HepG2 (cell line): ENCODE measurements around the gene ITCH. TPM values are rescaled to one million over a fixed set of nuclear protein-coding genes. Genes with fewer than 3 reads are reported as not detected.

Source experiments
- ARID4A ChIP-seq: sonication (generic); formaldehyde crosslinking; IDR thresholded peaks from 2 replicates; pipeline ENCODE4 v1.5.0; 2020; ENCODE audit warnings: mild to moderate bottlenecking, missing genetic modification reagents, borderline replicate concordance
- DNMT1 ChIP-seq: sonication (generic); formaldehyde crosslinking; IDR thresholded peaks from 2 replicates; pipeline ENCODE4 v1.5.1; 2020; ENCODE audit warnings: mild to moderate bottlenecking, missing genetic modification reagents
- E2F5 ChIP-seq: sonication (generic); formaldehyde crosslinking; conservative IDR thresholded peaks from 2 replicates; pipeline ENCODE4 v1.4.0; 2020; ENCODE audit warnings: missing genetic modification reagents
- EZH2 ChIP-seq: conservative IDR thresholded peaks from 2 replicates; pipeline ENCODE4 v1.6.1; 2012; ENCODE audit warnings: mild to moderate bottlenecking, low read depth, low read length, moderate library complexity
- FOXA3 ChIP-seq: IDR thresholded peaks from 2 replicates; pipeline ENCODE4 v1.6.1; 2016; ENCODE audit warnings: missing genetic modification reagents, missing compliant biosample characterization
- HMG20B ChIP-seq: conservative IDR thresholded peaks from 2 replicates; pipeline ENCODE4 v1.6.1; 2016; ENCODE audit warnings: missing genetic modification reagents, missing compliant biosample characterization
- HOXA5 ChIP-seq: sonication (generic); formaldehyde crosslinking; IDR thresholded peaks from 2 replicates; pipeline ENCODE4 v1.4.0; 2020; ENCODE audit warnings: missing genetic modification reagents
- NFKB2 ChIP-seq: sonication (generic); formaldehyde crosslinking; IDR thresholded peaks from 2 replicates; pipeline ENCODE4 v1.4.0; 2020; ENCODE audit warnings: missing genetic modification reagents, borderline replicate concordance
- RXRA ChIP-seq: sonication (generic); formaldehyde crosslinking; IDR thresholded peaks from 2 replicates; pipeline ENCODE4 v1.5.1; 2020; ENCODE audit warnings: missing genetic modification reagents
- YEATS2 ChIP-seq: sonication (generic); formaldehyde crosslinking; IDR thresholded peaks from 2 replicates; pipeline ENCODE4 v1.4.0; 2020; ENCODE audit warnings: missing genetic modification reagents, borderline replicate concordance
- ZFAT ChIP-seq: sonication (generic); formaldehyde crosslinking; conservative IDR thresholded peaks from 2 replicates; pipeline ENCODE4 v1.8.1; 2023; ENCODE audit warnings: missing genetic modification reagents, inconsistent platforms
- ZNF280D ChIP-seq: sonication (generic); formaldehyde crosslinking; IDR thresholded peaks from 2 replicates; pipeline ENCODE4 v1.5.1; 2020; ENCODE audit warnings: mild to moderate bottlenecking, missing genetic modification reagents
- ZNF33B ChIP-seq: sonication (generic); formaldehyde crosslinking; IDR thresholded peaks from 2 replicates; pipeline ENCODE4 v1.5.1; 2020; ENCODE audit warnings: mild to moderate bottlenecking, missing genetic modification reagents
- ZNF350 ChIP-seq: sonication (generic); formaldehyde crosslinking; IDR thresholded peaks from 2 replicates; pipeline ENCODE4 v1.4.0; 2020; ENCODE audit warnings: mild to moderate bottlenecking, low read depth, missing genetic modification reagents, borderline replicate concordance
- ZNF441 ChIP-seq: sonication (generic); formaldehyde crosslinking; IDR thresholded peaks from 2 replicates; pipeline ENCODE4 v1.7.0; 2021; ENCODE audit warnings: missing genetic modification reagents, borderline replicate concordance
- ZNF552 ChIP-seq: sonication (generic); formaldehyde crosslinking; IDR thresholded peaks from 2 replicates; pipeline ENCODE4 v1.9.0; 2022; ENCODE audit warnings: missing genetic modification reagents, mild to moderate bottlenecking, borderline replicate concordance
- ZNF577 ChIP-seq: sonication (generic); formaldehyde crosslinking; IDR thresholded peaks from 2 replicates; pipeline ENCODE4 v1.4.0; 2020; ENCODE audit warnings: mild to moderate bottlenecking, low read depth, missing genetic modification reagents, borderline replicate concordance
- ZNF770 ChIP-seq: sonication (generic); formaldehyde crosslinking; IDR thresholded peaks from 2 replicates; pipeline ENCODE4 v1.5.0; 2020; ENCODE audit warnings: mild to moderate bottlenecking, missing genetic modification reagents
- polyA plus RNA-seq, 8 experiments: library from polyadenylated mRNA; depleted of rRNA in 3 of 8; stranded (reverse) in 7 of 8; unstranded in 1 of 8; fragments of >200 nt; fragmentation: Illumina TruSeq in 4 of 8; extraction: Trizol in 4 of 8; gene quantifications; 2 replicates each; pipeline versions ENCODE4 v1.2.1 to v1.2.3, GENCODE V29; 2011 to 2016; ENCODE audit warnings: low read depth in 4 of 8, missing spikeins in 1 of 8, mixed read lengths in 1 of 8; ENCODE audit not compliant: insufficient read depth in 1 of 8
- total RNA-seq, 5 experiments: library from RNA; depleted of rRNA; stranded (reverse); fragments of >200 nt; fragmentation: Illumina TruSeq; extraction: Trizol; gene quantifications; 2 replicates each; pipeline ENCODE4 v1.2.3, GENCODE V29; 2016; ENCODE audit warnings: low read depth in 1 of 5

ITCH gene
- total and polyA plus RNA-seq, 2 of the 13 experiments (the other 11 are each of a cell fraction or from before 2014, with no cell fraction given): 20.5 to 112 TPM

- peak; percentile 96; the same call in 1 of the 2 replicates for TF ChIP-seq YEATS2 (CRISPR knock-in tag)
- peak; percentile 92 for TF ChIP-seq ZNF770 (CRISPR knock-in tag)
- TF ChIP-seq FOXA3 (CRISPR knock-in tag): peak; percentile 43; the same call in 1 of the 2 replicates
- peak; percentile 93 for TF ChIP-seq ZNF280D (CRISPR knock-in tag)
- no peak for TF ChIP-seq EZH2
- TF ChIP-seq ZFAT (CRISPR knock-in tag): peak; percentile 4; the same call in 1 of the 2 replicates
- no peak; the same call in 1 of the 2 replicates for TF ChIP-seq E2F5 (CRISPR knock-in tag)
- no peak; the same call in none of the 2 replicates for TF ChIP-seq DNMT1 (CRISPR knock-in tag)
- peak; percentile 80 for TF ChIP-seq ZNF441 (CRISPR knock-in tag)
- peak; percentile 69 for TF ChIP-seq ZNF552
- peak; percentile 98 for TF ChIP-seq ARID4A (CRISPR knock-in tag)
- TF ChIP-seq HOXA5: peak; percentile 51
- peak; percentile 81 for TF ChIP-seq RXRA (CRISPR knock-in tag)
- TF ChIP-seq ZNF350 (CRISPR knock-in tag): peak; percentile 93; the same call in 1 of the 2 replicates
- 0 out of 2 replicates have a peak, but pooled peaks have one; percentile 12 for TF ChIP-seq HMG20B (CRISPR knock-in tag)
- peak; percentile 96; the same call in 1 of the 2 replicates for TF ChIP-seq ZNF33B (CRISPR knock-in tag)
- TF ChIP-seq ZNF577 (CRISPR knock-in tag): no peak
- peak; percentile 95; the same call in 1 of the 2 replicates for TF ChIP-seq NFKB2 (CRISPR knock-in tag)
Measured at GRCh38 chr20:34516247-34517113, 153.4 kb downstream of the ITCH start, which contains the start of gene DYNLRB1 (continued).
